Measurements from ENCODE around the gene PHF21A. TPM values are rescaled to one million over a fixed set of nuclear protein-coding genes. Genes with fewer than 3 reads are reported as not detected.

The PHF21A gene
- total and polyA plus RNA-seq, 8 donors: 36.2 to 77.3 (median 69.3) TPM

DNA sequence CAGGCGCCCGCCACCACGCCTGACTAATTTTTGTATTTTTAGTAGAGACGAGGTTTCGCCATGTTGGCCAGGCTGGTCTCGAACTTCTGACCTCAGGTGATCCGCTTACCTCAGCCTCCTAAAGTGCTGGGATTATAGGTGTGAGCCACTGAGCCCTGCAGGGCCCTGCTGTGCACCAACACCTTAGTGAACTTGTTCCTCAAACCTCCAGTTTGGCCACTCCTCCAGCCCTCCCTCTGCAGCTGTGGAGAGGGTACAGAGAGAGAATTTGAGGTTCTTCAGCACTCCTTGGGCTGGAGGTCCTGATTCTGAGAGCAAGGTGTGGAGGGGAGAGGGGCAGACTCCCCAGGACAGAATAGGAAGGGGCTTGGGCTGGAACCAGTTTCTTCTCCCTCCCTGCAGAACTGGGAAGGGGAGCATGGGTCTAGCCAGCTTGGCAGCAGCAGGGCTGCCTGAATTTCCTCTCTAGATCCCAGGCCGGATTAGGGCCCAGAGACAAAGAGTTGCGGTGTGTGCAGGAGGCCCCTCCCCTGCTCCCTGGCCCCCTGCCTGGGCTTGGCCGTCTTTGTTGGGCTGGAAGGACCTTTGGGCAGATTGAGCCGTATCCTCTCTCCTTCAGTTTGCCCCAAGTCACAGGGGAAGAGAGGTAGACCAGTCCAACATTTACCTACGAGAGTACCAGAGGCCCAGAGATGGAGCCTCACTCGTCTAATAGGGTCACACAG lies 201.3 kb downstream of the PHF21A start:
- TF ChIP-seq, protein P1, sequence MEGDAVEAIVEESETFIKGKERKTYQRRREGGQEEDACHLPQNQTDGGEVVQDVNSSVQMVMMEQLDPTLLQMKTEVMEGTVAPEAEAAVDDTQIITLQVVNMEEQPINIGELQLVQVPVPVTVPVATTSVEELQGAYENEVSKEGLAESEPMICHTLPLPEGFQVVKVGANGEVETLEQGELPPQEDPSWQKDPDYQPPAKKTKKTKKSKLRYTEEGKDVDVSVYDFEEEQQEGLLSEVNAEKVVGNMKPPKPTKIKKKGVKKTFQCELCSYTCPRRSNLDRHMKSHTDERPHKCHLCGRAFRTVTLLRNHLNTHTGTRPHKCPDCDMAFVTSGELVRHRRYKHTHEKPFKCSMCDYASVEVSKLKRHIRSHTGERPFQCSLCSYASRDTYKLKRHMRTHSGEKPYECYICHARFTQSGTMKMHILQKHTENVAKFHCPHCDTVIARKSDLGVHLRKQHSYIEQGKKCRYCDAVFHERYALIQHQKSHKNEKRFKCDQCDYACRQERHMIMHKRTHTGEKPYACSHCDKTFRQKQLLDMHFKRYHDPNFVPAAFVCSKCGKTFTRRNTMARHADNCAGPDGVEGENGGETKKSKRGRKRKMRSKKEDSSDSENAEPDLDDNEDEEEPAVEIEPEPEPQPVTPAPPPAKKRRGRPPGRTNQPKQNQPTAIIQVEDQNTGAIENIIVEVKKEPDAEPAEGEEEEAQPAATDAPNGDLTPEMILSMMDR (IDR thresholded peaks at IDR 0.05): no peak
- Histone ChIP-seq H3K4me1 (peaks cover 9 to 44% of the 10 kb centered on the region in 2 donors), H3K27me3 (peaks cover 17 to 39% of the 10 kb centered on the region in 2 donors), H3K27ac (no peak overlapping the region), H3K9me3 (no peaks in the 10 kb centered on the region), H3K36me3 (peaks cover 0 to 12% of the 10 kb centered on the region in 2 donors), H3K4me3 (no peak overlapping the region)
- ATAC-seq (no peak), DNase-seq (peak in 2 of 4 donors; percentile 22 to 48)
- intact Hi-C loops (cut with DNase I): no loop called here

DNA sequence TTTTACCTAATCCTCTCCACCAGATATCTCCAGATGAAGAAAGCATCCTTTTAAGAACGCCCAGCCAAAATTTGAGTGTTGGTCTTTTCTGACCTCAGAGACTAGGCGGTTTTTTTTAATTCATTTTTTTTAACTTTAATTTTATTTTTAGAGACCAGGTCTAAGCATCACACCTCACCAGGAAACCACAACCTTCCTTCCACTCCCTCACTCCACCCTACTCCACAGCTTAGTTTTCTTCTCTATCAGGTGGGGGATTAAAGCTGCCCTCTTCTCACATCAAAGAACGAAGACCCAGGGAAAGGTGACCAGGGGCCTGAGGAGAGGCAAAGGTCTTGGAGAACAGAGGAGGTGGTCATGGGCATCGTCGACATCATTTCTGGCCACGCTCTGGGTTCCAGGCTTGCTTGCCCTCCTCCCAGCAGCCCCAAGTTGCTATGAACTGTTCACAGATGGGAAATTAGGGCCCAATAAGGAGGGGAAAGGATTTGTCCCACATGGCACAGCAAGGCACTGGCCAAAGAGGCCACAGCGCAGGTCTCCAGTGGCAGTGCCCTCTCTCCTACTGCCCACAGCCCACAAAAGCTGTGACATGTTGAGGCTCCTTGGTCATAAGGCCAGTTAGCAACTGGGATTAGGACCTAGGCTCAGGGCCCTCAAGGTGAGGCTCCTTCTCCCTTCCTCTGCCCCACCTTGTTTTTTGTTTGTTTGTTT lies 202.1 kb downstream of the PHF21A start:
- H3K27me3 ChIP-seq: peaks cover 17 to 31% of the 10 kb centered on the region in 2 donors
- H3K4me3 ChIP-seq: peak overlapping the region; percentile 66 to 97
- no peaks in the 10 kb centered on the region for H3K9me3 ChIP-seq
- no peak for ATAC-seq
- DNase-seq: peak in 2 of 4 donors; percentile 28
- peaks cover 9 to 44% of the 10 kb centered on the region in 2 donors for H3K4me1 ChIP-seq
- peak overlapping the region; percentile 80 to 96 for H3K27ac ChIP-seq
- TF ChIP-seq, protein P1 (IDR thresholded peaks at IDR 0.05): no peak
- intact Hi-C loops (cut with DNase I): no loop called here
- H3K36me3 ChIP-seq: peaks cover 0 to 21% of the 10 kb centered on the region in 2 donors

DNA sequence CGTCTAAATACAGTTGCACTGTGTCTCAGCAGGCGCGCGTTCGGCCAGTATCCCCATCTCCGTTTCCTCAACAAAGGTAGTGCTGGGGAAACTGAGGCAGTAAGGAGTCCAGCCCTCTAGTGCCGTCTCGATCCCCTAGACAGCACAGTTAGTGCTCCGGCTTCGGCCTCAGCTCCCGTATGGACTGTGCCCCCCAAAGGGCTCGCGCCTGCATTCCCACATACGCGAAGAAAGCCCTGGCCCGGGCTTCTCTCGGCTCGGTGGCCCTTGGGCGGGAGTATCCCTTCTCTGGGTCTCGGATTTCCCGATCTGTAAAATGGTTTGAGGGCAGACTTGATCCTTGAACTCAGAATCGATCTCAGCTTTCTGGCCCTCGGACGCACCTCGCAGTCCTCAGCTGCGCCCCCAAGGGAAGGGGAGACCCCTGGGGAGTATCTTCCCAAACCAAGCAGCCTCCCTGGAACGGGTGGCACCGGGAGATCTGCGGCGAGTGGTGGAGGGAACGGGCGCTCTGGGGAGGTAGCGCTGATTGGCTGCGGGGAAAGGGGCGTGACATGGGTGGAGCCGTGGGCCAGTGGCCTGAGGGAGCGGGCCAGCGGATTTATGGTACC lies 202.8 kb downstream of the PHF21A start:
- peak overlapping the region; percentile 80 to 96 for H3K27ac ChIP-seq
- peaks cover 9 to 43% of the 10 kb centered on the region in 2 donors for H3K4me1 ChIP-seq
- TF ChIP-seq, protein P1 (IDR thresholded peaks at IDR 0.05): no peak
- ATAC-seq: peak; percentile 75
- H3K9me3 ChIP-seq: no peaks in the 10 kb centered on the region
- intact Hi-C loops (cut with DNase I): no loop called here
- peak in 3 of 4 donors; percentile 64 to 97 (median 88) for DNase-seq
- H3K36me3 ChIP-seq: peaks cover 0 to 28% of the 10 kb centered on the region in 2 donors
- peak overlapping the region; percentile 66 to 97 for H3K4me3 ChIP-seq
- H3K27me3 ChIP-seq: peaks cover 16 to 24% of the 10 kb centered on the region in 2 donors

DNA sequence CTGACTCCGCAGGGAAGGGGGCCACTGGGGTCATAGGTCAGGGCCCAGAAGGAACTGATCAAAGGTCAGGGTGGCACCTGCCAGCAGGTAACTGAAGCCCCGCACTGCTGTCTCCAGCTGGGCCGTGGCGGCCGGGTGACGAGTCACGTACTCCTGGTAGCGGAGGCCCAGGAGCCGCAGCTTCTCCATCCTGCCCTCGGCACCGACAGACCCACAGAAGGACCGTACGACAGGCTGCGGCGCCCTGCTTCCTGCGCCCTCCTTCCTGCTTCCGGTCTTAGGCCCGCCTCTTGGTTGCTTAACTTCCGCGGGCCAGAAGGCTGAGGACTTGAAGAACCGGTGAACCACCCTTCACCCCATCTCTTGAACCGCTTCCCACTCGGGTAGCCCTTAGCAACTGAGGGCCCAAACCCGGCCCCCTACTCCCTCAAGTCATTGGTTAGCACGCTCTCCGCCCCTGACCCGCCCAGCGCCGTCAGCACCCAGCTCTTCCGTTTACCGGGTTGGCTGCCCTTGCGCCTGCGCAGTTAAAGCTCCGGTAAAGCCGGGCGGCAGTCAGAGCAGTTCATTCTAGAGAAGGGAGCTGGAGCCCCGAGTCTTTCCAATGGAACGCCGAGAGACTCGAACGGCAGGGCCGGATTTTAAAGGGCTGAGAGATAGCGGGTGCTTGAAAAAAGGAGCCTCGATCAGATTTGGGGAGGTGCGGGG lies 203.5 kb downstream of the PHF21A start, which contains the start of gene PEX16:
Gene PEX16 (minus strand): TSS at position 255 of the 708 bp plus-strand sequence. CDS start 66 bp downstream, at position 189.
- TF ChIP-seq, protein P1 (IDR thresholded peaks at IDR 0.05): no peak
- Histone ChIP-seq H3K4me3 (peak within 1 kb of the TSS; percentile 66 to 97), H3K4me1 (peaks cover 9 to 37% of the 10 kb centered on the region in 2 donors), H3K9me3 (no peaks in the 10 kb centered on the region), H3K27ac (peak within 1 kb of the TSS; percentile 80 to 96), H3K27me3 (peaks cover 10 to 17% of the 10 kb centered on the region in 2 donors), H3K36me3 (peaks cover 0 to 34% of the 10 kb centered on the region in 2 donors)
- intact Hi-C loops (cut with DNase I): no loop called here
- DNase-seq: peak; percentile 98 to 100 (median 98)
- ATAC-seq: peak; percentile 80
